ENCODE measurements around the gene EEF1AKMT1. TPM values are rescaled to one million over a fixed set of nuclear protein-coding genes. Genes with fewer than 3 reads are reported as not detected.

Gene EEF1AKMT1
- total and polyA plus RNA-seq, 4 donors = 4.2 to 11.2 (median 4.9) TPM

- no peak for DNase-seq (ENCODE audit: low spot score)
- no peak overlapping the region for H3K27ac ChIP-seq (ENCODE audit: low read depth in 1 of 2, low read length in 2 of 2)
- no peak overlapping the region for H3K4me3 ChIP-seq (ENCODE audit: low read depth in 1 of 3, low read length in 3 of 3)
- no peaks in the 10 kb centered on the region for H3K36me3 ChIP-seq (ENCODE audit: control insufficient read depth in 4 of 4, insufficient read depth in 3 of 4, low read depth in 1 of 4, low read length in 3 of 4)
- H3K9ac ChIP-seq (ENCODE audit: low read depth in 1 of 2, low read length in 2 of 2) = no peak overlapping the region
- H3K27me3 ChIP-seq (ENCODE audit: control insufficient read depth in 4 of 4, insufficient read depth in 4 of 4, low read length in 3 of 4) = no peaks in the 10 kb centered on the region
- H3K9me3 ChIP-seq (ENCODE audit: control insufficient read depth in 4 of 4, low read length in 3 of 4) = no peaks in the 10 kb centered on the region
- WGBS = 85% methylated on average over 8 of the region's 8 CpGs
- peaks cover 0 to 8% (median 6%) of the 10 kb centered on the region in 4 donors for H3K4me1 ChIP-seq (ENCODE audit: control insufficient read depth in 4 of 4, insufficient read depth in 4 of 4, low read length in 3 of 4)
- no peak for TF ChIP-seq MAX (IDR thresholded peaks at IDR 0.05)
- TF ChIP-seq HNF4A (conservative IDR thresholded peaks at IDR 0.05) = no peak
- no peak for TF ChIP-seq JUND (IDR thresholded peaks at IDR 0.05)
- no peak for TF ChIP-seq RAD21 (IDR thresholded peaks at IDR 0.05)
- TF ChIP-seq REST (IDR thresholded peaks at IDR 0.05) = no peak
- no peak for TF ChIP-seq ATF3 (IDR thresholded peaks at IDR 0.05)
- no peak for TF ChIP-seq HNF4G (IDR thresholded peaks at IDR 0.05)
- TF ChIP-seq FOXA1 (IDR thresholded peaks at IDR 0.05) = no peak
- no peak for TF ChIP-seq CTCF (IDR thresholded peaks at IDR 0.05; ENCODE audit: low read depth, low read length, missing input control)
- no peak for TF ChIP-seq EGR1 (IDR thresholded peaks at IDR 0.05; ENCODE audit: low read depth in 2 of 2)
- TF ChIP-seq SP1 (IDR thresholded peaks at IDR 0.05) = no peak
- TF ChIP-seq TAF1 (conservative IDR thresholded peaks at IDR 0.05) = no peak
Observed at GRCh38 chr13:20709369-20709768, 64.4 kb downstream of the EEF1AKMT1 start.

GRCh38 chr13:20708216-20708615, 65.5 kb downstream of the EEF1AKMT1 start:
- H3K4me1 ChIP-seq (ENCODE audit: control insufficient read depth in 4 of 4, insufficient read depth in 4 of 4, low read length in 3 of 4) = peaks cover 0 to 11% (median 8%) of the 10 kb centered on the region in 4 donors
- H3K27me3 ChIP-seq (ENCODE audit: control insufficient read depth in 4 of 4, insufficient read depth in 4 of 4, low read length in 3 of 4) = no peaks in the 10 kb centered on the region
- H3K27ac ChIP-seq (ENCODE audit: low read depth in 1 of 2, low read length in 2 of 2) = no peak overlapping the region
- WGBS = 87% methylated on average over 2 of the region's 2 CpGs
- H3K4me3 ChIP-seq (ENCODE audit: low read depth in 1 of 3, low read length in 3 of 3) = no peak overlapping the region
- H3K9ac ChIP-seq (ENCODE audit: low read depth in 1 of 2, low read length in 2 of 2) = no peak overlapping the region
- no peak for TF ChIP-seq JUND (IDR thresholded peaks at IDR 0.05)
- no peak for TF ChIP-seq EGR1 (IDR thresholded peaks at IDR 0.05; ENCODE audit: low read depth in 2 of 2)
- TF ChIP-seq FOXA1 (IDR thresholded peaks at IDR 0.05) = no peak
- TF ChIP-seq HNF4G (IDR thresholded peaks at IDR 0.05) = no peak
- TF ChIP-seq CTCF (IDR thresholded peaks at IDR 0.05; ENCODE audit: low read depth, low read length, missing input control) = no peak
- TF ChIP-seq FOXA2 (IDR thresholded peaks at IDR 0.05) = no peak
- no peak for TF ChIP-seq ATF3 (IDR thresholded peaks at IDR 0.05)
- TF ChIP-seq SP1 (IDR thresholded peaks at IDR 0.05) = no peak
- no peak for TF ChIP-seq TAF1 (conservative IDR thresholded peaks at IDR 0.05)
- no peak for TF ChIP-seq REST (IDR thresholded peaks at IDR 0.05)
- TF ChIP-seq MAX (IDR thresholded peaks at IDR 0.05) = no peak
- TF ChIP-seq RAD21 (IDR thresholded peaks at IDR 0.05) = no peak
- no peak for TF ChIP-seq RXRA (IDR thresholded peaks at IDR 0.05)
- no peak for TF ChIP-seq YY1 (IDR thresholded peaks at IDR 0.05)
- TF ChIP-seq ZBTB33 (IDR thresholded peaks at IDR 0.05) = no peak
- TF ChIP-seq HNF4A (conservative IDR thresholded peaks at IDR 0.05) = no peak
- no peaks in the 10 kb centered on the region for H3K9me3 ChIP-seq (ENCODE audit: control insufficient read depth in 4 of 4, low read length in 3 of 4)
- no peak for DNase-seq (ENCODE audit: low spot score)
- H3K36me3 ChIP-seq (ENCODE audit: control insufficient read depth in 4 of 4, insufficient read depth in 3 of 4, low read depth in 1 of 4, low read length in 3 of 4) = no peaks in the 10 kb centered on the region

All from liver (tissue), 9 donors.